ENCODE measurements around the gene DDX42. TPM values are rescaled to one million over a fixed set of nuclear protein-coding genes. Genes with fewer than 3 reads are reported as not detected.

Gene DDX42, protein sequence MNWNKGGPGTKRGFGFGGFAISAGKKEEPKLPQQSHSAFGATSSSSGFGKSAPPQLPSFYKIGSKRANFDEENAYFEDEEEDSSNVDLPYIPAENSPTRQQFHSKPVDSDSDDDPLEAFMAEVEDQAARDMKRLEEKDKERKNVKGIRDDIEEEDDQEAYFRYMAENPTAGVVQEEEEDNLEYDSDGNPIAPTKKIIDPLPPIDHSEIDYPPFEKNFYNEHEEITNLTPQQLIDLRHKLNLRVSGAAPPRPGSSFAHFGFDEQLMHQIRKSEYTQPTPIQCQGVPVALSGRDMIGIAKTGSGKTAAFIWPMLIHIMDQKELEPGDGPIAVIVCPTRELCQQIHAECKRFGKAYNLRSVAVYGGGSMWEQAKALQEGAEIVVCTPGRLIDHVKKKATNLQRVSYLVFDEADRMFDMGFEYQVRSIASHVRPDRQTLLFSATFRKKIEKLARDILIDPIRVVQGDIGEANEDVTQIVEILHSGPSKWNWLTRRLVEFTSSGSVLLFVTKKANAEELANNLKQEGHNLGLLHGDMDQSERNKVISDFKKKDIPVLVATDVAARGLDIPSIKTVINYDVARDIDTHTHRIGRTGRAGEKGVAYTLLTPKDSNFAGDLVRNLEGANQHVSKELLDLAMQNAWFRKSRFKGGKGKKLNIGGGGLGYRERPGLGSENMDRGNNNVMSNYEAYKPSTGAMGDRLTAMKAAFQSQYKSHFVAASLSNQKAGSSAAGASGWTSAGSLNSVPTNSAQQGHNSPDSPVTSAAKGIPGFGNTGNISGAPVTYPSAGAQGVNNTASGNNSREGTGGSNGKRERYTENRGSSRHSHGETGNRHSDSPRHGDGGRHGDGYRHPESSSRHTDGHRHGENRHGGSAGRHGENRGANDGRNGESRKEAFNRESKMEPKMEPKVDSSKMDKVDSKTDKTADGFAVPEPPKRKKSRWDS
- total RNA-seq, result 100 to 1,000 TPM; 126 to 143 TPM

DNA sequence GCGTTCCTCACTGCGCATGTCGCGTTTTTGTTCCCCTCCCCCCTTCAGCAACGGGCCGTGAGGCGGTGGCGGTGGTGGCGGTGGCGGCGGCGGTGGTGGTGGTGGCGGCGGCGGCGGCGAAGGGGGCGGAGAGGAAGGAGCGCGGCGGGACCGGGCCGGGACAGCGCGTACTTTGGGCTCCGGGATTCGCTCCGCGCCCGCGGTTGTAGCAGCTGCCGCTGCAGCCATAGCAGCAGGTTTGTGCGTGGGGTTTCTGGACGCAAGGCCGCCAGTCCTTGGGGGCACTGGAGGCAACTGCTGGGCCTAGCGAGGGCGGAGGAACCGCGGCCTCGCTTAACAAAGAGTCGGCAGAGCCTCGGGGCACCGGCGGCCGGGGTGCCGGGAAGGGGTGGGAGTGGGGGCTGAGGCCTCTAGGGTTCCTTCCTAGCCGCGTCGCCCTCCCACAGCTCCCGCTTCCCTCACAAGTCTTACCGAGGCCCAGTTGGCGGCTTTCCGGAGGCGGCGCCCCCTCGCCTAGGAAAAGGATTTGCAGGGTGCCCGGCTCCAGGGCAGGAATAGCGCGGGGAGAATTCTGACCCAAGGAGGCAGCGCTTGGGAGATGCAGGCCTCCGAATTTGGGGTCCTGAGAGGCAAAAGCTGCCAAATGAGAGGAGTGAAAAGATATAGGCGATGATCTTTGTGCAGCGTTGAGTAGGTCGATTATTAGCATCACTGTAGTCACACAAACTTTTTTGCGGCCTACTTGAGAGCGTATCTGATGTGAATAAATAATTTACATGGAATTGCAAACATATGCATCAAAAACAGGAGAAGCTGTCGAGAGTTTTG is at the start of gene DDX42:
TSS of gene DDX42 (plus strand) at position 30 of the 828 bp plus-strand sequence. CDS start 12,880 bp downstream, outside the sequence.
- POLR2A ChIA-PET, result interaction anchor here (0.6 to 5.1 kb wide), 29 partner anchors 9 to 371 kb away, joined by 3 to 64 read pairs (median 5); partner anchors contain the start of genes FTSJ3, LIMD2, MAP3K3 and PSMC5
- Mint-ChIP-seq H3K36me3 (peaks cover 23% of the 10 kb centered on the region), H3K4me3 (peak within 1 kb of the TSS; percentile 91), H3K27ac (peak within 1 kb of the TSS; percentile 97), H3K27me3 (no peaks in the 10 kb centered on the region), H3K4me1 (peaks cover 37% of the 10 kb centered on the region), H3K9me3 (no peaks in the 10 kb centered on the region)
- ATAC-seq (ENCODE audit: low read depth) (peak; percentile 2), DNase-seq (peak; percentile 89)

DNA sequence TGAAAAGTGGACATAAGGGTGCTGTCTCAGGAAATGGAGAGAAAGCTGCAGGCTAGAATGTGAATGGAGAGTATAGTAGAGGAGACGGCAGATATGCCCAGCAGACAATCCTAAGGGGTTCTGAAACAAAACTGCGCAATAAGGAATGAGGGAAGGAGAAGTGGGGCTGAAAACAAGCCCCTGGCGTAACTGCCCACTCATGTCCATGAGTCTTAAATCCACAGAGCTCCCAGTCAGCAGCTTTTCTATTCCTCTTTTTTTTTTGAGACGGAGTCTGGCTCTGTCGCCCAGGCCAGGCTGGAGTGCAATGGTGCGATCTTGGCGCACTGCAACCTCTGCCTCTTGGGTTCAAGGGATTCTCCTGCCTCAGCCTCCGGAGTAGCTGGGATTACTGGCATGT is 38.3 kb upstream of the DDX42 start:
- Mint-ChIP-seq H3K4me1 (peaks cover 8% of the 10 kb centered on the region), H3K27me3 (no peaks in the 10 kb centered on the region), H3K27ac (no peak overlapping the region), H3K36me3 (peaks cover 7% of the 10 kb centered on the region), H3K4me3 (no peak overlapping the region), H3K9me3 (no peaks in the 10 kb centered on the region)
- no peak for DNase-seq
- POLR2A ChIA-PET, result interaction anchor here (1.0 kb wide), 1 partner anchor 39 kb away, joined by 3 read pairs; no protein-coding TSS in a partner anchor
- ATAC-seq (ENCODE audit: low read depth), result no peak

DNA sequence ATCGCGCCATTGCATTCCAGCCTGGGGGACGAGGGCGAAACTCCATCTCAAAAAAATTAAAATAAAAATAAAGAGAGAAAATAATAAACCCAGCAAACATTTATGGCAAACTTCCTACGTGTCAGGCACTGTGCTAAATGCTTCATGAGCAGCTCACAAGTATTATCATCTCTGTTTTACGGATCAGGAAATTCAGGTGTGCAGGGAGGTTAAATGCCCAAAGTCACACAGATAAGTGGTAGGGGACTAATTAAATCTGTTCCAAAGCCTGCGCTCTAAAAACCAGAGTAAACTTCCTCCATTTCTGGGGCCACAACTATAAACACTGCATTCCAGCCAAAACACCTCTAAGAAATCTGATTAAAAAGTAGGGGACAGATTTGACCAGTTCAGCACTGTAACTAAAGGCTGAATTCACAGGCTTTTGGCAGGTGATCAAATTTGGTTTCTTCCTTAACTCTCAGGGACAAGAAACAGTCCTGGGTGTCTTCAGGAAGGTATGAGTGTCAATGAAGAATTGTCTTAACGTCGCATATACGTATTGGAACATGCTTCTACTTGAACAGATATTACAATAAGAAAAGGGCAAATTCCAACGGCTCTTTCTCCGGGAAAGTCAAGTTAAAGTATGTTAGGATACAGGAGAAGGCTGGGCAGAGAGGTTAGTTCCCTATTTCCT is 33.4 kb upstream of the DDX42 start:
- no peaks in the 10 kb centered on the region for H3K9me3 Mint-ChIP-seq
- POLR2A ChIA-PET, result interaction anchor here (0.6 to 3.4 kb wide), 13 partner anchors 11 to 305 kb away, joined by 3 to 56 read pairs (median 5); partner anchors contain the start of genes CCDC47, DDX42, ICAM2 and LIMD2

DNA sequence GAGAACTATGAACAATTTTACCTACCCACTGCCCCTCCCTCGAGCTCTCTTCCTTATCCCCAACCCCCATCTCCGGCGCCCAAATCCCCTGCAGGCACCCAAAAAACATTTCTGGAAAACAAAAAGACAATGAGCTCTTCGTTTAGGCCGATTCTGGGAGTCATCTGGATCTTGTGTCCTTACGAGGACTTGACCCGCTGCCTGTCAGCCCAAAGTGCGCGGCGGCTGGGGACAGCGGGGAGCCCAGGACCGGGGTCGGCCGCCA is 32.9 kb upstream of the DDX42 start:
- Mint-ChIP-seq H3K4me1 (peaks cover 24% of the 10 kb centered on the region), H3K9me3 (no peaks in the 10 kb centered on the region), H3K27ac (peak overlapping the region; percentile 97), H3K36me3 (peaks cover 12% of the 10 kb centered on the region), H3K27me3 (no peaks in the 10 kb centered on the region), H3K4me3 (peak overlapping the region; percentile 92)
- POLR2A ChIA-PET, result interaction anchor here (0.7 to 3.4 kb wide), 12 partner anchors 11 to 305 kb away, joined by 3 to 56 read pairs (median 5); partner anchors contain the start of genes CCDC47, DDX42, LIMD2 and SMARCD2
- ATAC-seq (ENCODE audit: low read depth), result no peak
- DNase-seq, result no peak

More for the DNA sequence above, 33.4 kb upstream of the DDX42 start:
- peak overlapping the region; percentile 92 for H3K4me3 Mint-ChIP-seq
- H3K4me1 Mint-ChIP-seq, result peaks cover 24% of the 10 kb centered on the region
- no peak for ATAC-seq (ENCODE audit: low read depth)
- no peak for DNase-seq
- peaks cover 7% of the 10 kb centered on the region for H3K36me3 Mint-ChIP-seq
- H3K27me3 Mint-ChIP-seq, result no peaks in the 10 kb centered on the region
- peak overlapping the region; percentile 97 for H3K27ac Mint-ChIP-seq

DNA sequence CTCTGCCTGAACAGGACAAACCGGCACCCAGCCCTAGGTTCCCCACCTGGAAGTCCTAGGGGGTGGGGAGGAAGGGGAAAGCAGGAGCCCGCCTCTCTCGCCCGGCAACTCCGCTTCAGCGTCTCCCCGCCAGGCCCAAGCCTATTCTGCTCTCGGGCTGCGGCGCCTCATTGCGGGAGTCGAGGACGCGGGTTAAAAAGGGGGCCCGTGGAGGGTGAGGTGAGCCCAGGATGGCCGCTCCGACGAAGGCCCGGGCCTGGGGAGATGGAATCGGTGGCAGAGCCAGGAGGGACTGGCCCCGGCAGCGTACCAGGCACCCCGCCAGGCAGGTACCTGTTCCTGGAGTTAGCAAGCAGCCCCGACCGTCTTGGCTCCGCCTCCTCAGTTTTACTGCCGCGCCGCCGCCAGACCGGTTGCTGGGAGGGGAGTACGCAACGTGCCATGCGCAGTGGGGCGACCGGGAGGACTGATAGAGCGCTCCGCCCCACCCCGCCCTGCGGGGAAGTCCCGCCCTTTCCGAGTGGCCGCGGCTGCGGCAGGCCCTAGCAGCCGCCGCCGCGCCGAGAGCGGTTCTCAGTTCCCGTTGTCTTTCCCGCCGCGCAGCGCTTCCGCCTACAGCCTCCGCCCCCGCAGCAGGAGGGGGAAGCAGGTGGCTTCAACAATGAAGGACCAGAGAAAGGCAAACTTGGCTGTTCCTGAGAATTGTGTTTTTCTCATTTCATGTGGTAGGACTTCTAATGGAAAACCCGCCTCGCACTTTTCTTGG is 32.4 kb upstream of the DDX42 start, which contains the start of gene STRADA:
TSS of gene STRADA (minus strand) at position 392 of the 766 bp plus-strand sequence. CDS start 13,430 bp downstream, outside the sequence.
- POLR2A ChIA-PET, result interaction anchor here (0.6 to 3.4 kb wide), 22 partner anchors 10 to 322 kb away, joined by 3 to 56 read pairs (median 5); partner anchors contain the start of genes CCDC47, DDX42, LIMD2 and MAP3K3
- DNase-seq, result peak; percentile 97

DNA sequence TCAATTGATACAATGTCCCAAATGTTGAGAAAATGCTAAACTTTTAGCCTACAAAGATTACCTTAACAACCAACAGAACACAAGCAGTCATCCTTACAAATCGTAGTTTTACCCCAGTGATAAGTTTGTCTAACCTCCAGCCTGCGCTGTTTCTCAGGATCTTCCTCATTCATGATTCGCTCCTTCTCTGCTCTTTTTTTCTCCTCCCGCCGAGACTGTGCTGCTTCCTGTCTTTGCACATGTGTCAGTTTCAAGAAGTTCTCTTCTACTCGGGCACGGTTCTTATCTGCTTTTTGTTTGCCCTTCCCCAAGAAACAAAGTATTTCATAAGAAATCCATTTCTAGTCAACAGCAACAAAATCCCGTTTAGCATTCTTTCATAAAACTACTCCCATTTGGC is 22.2 kb upstream of the DDX42 start:
- Mint-ChIP-seq H3K27me3 (no peaks in the 10 kb centered on the region), H3K4me3 (peak overlapping the region; percentile 63), H3K4me1 (peaks cover 11% of the 10 kb centered on the region), H3K9me3 (no peaks in the 10 kb centered on the region), H3K36me3 (peaks cover 27% of the 10 kb centered on the region), H3K27ac (peak overlapping the region; percentile 79)
- ATAC-seq (ENCODE audit: low read depth), result peak; percentile 83
- POLR2A ChIA-PET, result interaction anchor here (1.0 to 2.9 kb wide), 4 partner anchors 9 to 90 kb away, joined by 6 to 13 read pairs (median 10); partner anchors contain the start of genes CCDC47 and STRADA
- DNase-seq, result no peak

More for the DNA sequence above, 32.4 kb upstream of the DDX42 start, which contains the start of gene STRADA:
- peak; percentile 93 for ATAC-seq (ENCODE audit: low read depth)
- H3K36me3 Mint-ChIP-seq, result peaks cover 13% of the 10 kb centered on the region
- H3K4me3 Mint-ChIP-seq, result peak within 1 kb of the TSS; percentile 92
- H3K9me3 Mint-ChIP-seq, result no peaks in the 10 kb centered on the region
- peak within 1 kb of the TSS; percentile 97 for H3K27ac Mint-ChIP-seq
- H3K4me1 Mint-ChIP-seq, result peaks cover 24% of the 10 kb centered on the region
- no peaks in the 10 kb centered on the region for H3K27me3 Mint-ChIP-seq

DNA sequence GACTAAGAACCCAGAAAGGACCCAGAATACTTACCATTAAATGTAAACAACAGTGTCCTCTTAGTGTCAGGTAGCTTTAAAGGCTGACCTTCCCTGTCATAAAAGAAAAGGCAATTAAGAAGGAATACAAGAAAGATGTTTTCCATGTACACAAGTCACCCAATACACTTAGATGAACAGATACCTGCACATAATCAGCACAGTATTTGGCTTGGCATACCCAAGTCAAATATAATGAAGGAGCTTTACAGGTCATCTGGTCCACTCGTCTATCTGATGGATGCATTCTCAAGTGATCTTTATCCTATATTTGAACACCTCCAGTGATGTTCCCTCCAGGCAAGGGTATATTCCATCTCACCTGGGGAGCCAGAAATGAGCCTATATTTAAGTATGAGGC is 21.3 kb upstream of the DDX42 start:
- ATAC-seq (ENCODE audit: low read depth) (no peak), DNase-seq (no peak)
- Mint-ChIP-seq H3K4me3 (no peak overlapping the region), H3K27me3 (no peaks in the 10 kb centered on the region), H3K9me3 (no peaks in the 10 kb centered on the region), H3K4me1 (peaks cover 11% of the 10 kb centered on the region), H3K36me3 (peaks cover 24% of the 10 kb centered on the region), H3K27ac (no peak overlapping the region)
- POLR2A ChIA-PET, result interaction anchor here (2.0 to 2.9 kb wide), 3 partner anchors 9 to 20 kb away, joined by 6 to 13 read pairs (median 11); partner anchors contain the start of genes CCDC47 and STRADA

DNA sequence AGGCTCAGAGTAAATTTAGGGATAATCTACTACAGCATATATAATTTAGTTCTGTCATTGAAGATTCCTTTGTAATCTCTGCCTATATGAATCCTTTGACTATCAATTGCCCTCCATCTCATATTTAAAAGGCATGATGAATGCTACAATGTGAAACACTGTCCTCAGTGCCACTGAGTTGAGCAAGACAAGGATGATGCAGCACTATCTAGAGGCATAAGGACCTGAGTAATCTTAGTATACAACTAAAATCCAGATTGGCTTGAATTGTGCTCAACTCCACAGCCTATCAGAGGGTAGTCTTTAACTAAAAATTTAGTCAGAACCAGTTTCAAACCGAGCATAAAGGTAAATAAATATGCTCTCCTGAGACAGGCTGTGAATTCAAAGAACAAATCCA is 20.8 kb upstream of the DDX42 start:
- peaks cover 11% of the 10 kb centered on the region for H3K4me1 Mint-ChIP-seq
- POLR2A ChIA-PET, result interaction anchor here (2.2 to 2.9 kb wide), 2 partner anchors 9 to 11 kb away, joined by 11 to 13 read pairs; partner anchors contain the start of gene STRADA
- H3K4me3 Mint-ChIP-seq, result no peak overlapping the region
- no peaks in the 10 kb centered on the region for H3K9me3 Mint-ChIP-seq
- DNase-seq (no peak), ATAC-seq (ENCODE audit: low read depth) (no peak)
- no peak overlapping the region for H3K27ac Mint-ChIP-seq
- H3K27me3 Mint-ChIP-seq, result no peaks in the 10 kb centered on the region
- peaks cover 24% of the 10 kb centered on the region for H3K36me3 Mint-ChIP-seq

DNA sequence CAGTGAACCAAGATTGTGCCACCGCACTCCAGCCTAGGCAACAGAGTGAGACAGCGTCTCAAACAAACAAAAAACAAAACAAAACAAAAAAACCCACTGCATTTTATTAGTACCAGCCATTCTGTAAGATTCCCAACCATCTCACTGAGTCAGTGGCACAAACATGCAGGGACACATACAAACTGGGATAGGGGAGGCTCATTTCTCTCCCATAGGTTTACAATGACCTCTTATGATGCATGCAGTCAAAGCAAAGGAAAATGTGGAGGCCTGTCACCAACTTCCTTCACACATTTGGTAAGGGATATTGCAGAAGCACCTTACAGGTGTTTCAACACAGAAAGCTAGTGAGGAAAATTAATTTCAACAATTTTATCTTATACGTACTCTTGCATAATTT is 19.9 kb upstream of the DDX42 start:
- POLR2A ChIA-PET, result interaction anchor here (1.3 kb wide), 1 partner anchor 19 kb away, joined by 5 read pairs; the partner anchor contains the start of gene CCDC47

DNA sequence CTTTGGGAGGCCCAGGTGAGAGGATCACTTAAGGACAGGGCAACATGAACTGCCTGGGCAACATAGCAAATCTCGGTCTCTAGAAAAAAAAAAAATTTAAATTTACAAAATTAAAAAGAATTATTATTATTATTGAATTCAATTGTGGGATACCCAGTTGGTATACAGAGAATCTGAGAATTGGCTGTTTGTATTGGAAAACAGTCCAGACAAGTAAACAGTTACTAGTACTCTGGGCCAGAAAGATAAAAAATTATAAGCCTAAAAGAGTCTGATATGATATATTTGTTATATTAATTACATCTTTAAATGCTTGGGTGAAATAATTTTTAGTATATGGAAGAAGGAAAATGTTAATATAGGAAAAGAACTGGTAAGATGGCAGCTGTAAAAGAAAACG is 15.5 kb upstream of the DDX42 start:
- no peak overlapping the region for H3K27ac Mint-ChIP-seq
- peaks cover 17% of the 10 kb centered on the region for H3K4me1 Mint-ChIP-seq
- H3K9me3 Mint-ChIP-seq, result no peaks in the 10 kb centered on the region
- DNase-seq (no peak), ATAC-seq (ENCODE audit: low read depth) (no peak)
- no peaks in the 10 kb centered on the region for H3K27me3 Mint-ChIP-seq
- H3K4me3 Mint-ChIP-seq, result no peak overlapping the region
- POLR2A ChIA-PET, result no interaction called here
- peaks cover 25% of the 10 kb centered on the region for H3K36me3 Mint-ChIP-seq

More for the DNA sequence above, 19.9 kb upstream of the DDX42 start:
- ATAC-seq (ENCODE audit: low read depth), result no peak
- no peak for DNase-seq
- peaks cover 11% of the 10 kb centered on the region for H3K4me1 Mint-ChIP-seq
- no peaks in the 10 kb centered on the region for H3K27me3 Mint-ChIP-seq
- H3K36me3 Mint-ChIP-seq, result peaks cover 23% of the 10 kb centered on the region
- no peaks in the 10 kb centered on the region for H3K9me3 Mint-ChIP-seq
- H3K4me3 Mint-ChIP-seq, result no peak overlapping the region
- no peak overlapping the region for H3K27ac Mint-ChIP-seq

Measured in activated naive CD8-positive, alpha-beta T cell treated with anti-CD3 and anti-CD28 coated beads, Interleukin-2, amount 10 ng/mL, durations not matched to agents 7 days and 5 days (primary cell).